ENCODE results near the gene NDOR1. TPM values are rescaled to one million over a fixed set of nuclear protein-coding genes. Genes with fewer than 3 reads are reported as not detected.

The NDOR1 gene
- total RNA-seq, 4 donors from 2014 or later, result 6.5 to 12.3 (median 8.0) TPM

- H3K9me3 ChIP-seq, result no peaks in the 10 kb centered on the region
- peaks cover 7 to 10% (median 8%) of the 10 kb centered on the region in 4 donors for H3K4me1 ChIP-seq
- WGBS, result 87% methylated on average over 24 of the region's 24 CpGs
- no peak for TF ChIP-seq EP300 (IDR thresholded peaks at IDR 0.05)
- TF ChIP-seq POLR2A (IDR thresholded peaks at IDR 0.05; ENCODE audit: low read depth), result no peak
- TF ChIP-seq CTCF (IDR thresholded peaks at IDR 0.05), result no peak
- TF ChIP-seq POLR2AphosphoS5 (IDR thresholded peaks at IDR 0.05), result no peak
- peaks cover 29 to 72% (median 65%) of the 10 kb centered on the region in 4 donors for H3K36me3 ChIP-seq
- no peak overlapping the region for H3K4me3 ChIP-seq
- intact Hi-C loops (cut with DNase I), result no loop called here
- H3K27me3 ChIP-seq, result no peaks in the 10 kb centered on the region
- H3K27ac ChIP-seq (replicated peaks in 1 of 4), result no peak overlapping the region
- no peak for DNase-seq (ENCODE audit: extremely low spot score)
Observed at GRCh38 chr9:137262909-137263285, 57.4 kb downstream of the NDOR1 start.

- 78% methylated on average over 7 of the region's 10 CpGs for WGBS
- TF ChIP-seq POLR2A (IDR thresholded peaks at IDR 0.05; ENCODE audit: low read depth), result no peak
- no peak for TF ChIP-seq EP300 (IDR thresholded peaks at IDR 0.05)
- TF ChIP-seq POLR2AphosphoS5 (IDR thresholded peaks at IDR 0.05), result no peak
- no peak for TF ChIP-seq CTCF (IDR thresholded peaks at IDR 0.05)
- no peaks in the 10 kb centered on the region for H3K27me3 ChIP-seq
- H3K36me3 ChIP-seq, result peaks cover 29 to 73% (median 62%) of the 10 kb centered on the region in 4 donors
- no peak for DNase-seq (ENCODE audit: extremely low spot score)
- H3K4me3 ChIP-seq, result no peak overlapping the region
- peaks cover 13 to 16% (median 14%) of the 10 kb centered on the region in 4 donors for H3K4me1 ChIP-seq
- no peak overlapping the region for H3K27ac ChIP-seq (replicated peaks in 1 of 4)
- H3K9me3 ChIP-seq, result no peaks in the 10 kb centered on the region
- intact Hi-C loops (cut with DNase I), result no loop called here
Observed at GRCh38 chr9:137263506-137263905, 58.0 kb downstream of the NDOR1 start.

GRCh38 chr9:137264067-137264466 is 58.6 kb downstream of the NDOR1 start:
- intact Hi-C loops (cut with DNase I), result no loop called here
- peaks cover 29 to 73% (median 57%) of the 10 kb centered on the region in 4 donors for H3K36me3 ChIP-seq

GRCh38 chr9:137265496-137266161 is 60.1 kb downstream of the NDOR1 start:
- peaks cover 29 to 80% (median 54%) of the 10 kb centered on the region in 4 donors for H3K36me3 ChIP-seq
- H3K4me3 ChIP-seq, result no peak overlapping the region
- H3K27ac ChIP-seq (replicated peaks in 1 of 4), result no peak overlapping the region
- 100% methylated on average over 4 of the region's 29 CpGs for WGBS
- peaks cover 27 to 32% (median 30%) of the 10 kb centered on the region in 4 donors for H3K4me1 ChIP-seq
- no peak for TF ChIP-seq POLR2AphosphoS5 (IDR thresholded peaks at IDR 0.05)
- no peak for TF ChIP-seq EP300 (IDR thresholded peaks at IDR 0.05)
- no peak for TF ChIP-seq CTCF (IDR thresholded peaks at IDR 0.05)
- TF ChIP-seq POLR2A (IDR thresholded peaks at IDR 0.05; ENCODE audit: low read depth), result no peak
- no peak for DNase-seq (ENCODE audit: extremely low spot score)
- no peaks in the 10 kb centered on the region for H3K27me3 ChIP-seq
- intact Hi-C loops (cut with DNase I), result no loop called here
- H3K9me3 ChIP-seq, result no peaks in the 10 kb centered on the region

More at GRCh38 chr9:137264067-137264466, 58.6 kb downstream of the NDOR1 start:
- Histone ChIP-seq H3K4me3 (no peak overlapping the region), H3K9me3 (no peaks in the 10 kb centered on the region), H3K4me1 (peaks cover 18 to 22% (median 20%) of the 10 kb centered on the region in 4 donors), H3K27ac (replicated peaks in 1 of 4) (no peak overlapping the region), H3K27me3 (no peaks in the 10 kb centered on the region)
- WGBS, result 89% methylated on average over 11 of the region's 22 CpGs
- TF ChIP-seq CTCF (IDR thresholded peaks at IDR 0.05) (no peak), POLR2A (IDR thresholded peaks at IDR 0.05; ENCODE audit: low read depth) (no peak), POLR2AphosphoS5 (IDR thresholded peaks at IDR 0.05) (no peak)
- no peak for DNase-seq (ENCODE audit: extremely low spot score)

All from esophagus muscularis mucosa (tissue), 4 donors.